HG03378 (cell line): ENCODE measurements around the gene AOPEP.

Experiments used
- ATAC-seq: cut with Tn5 transposase; IDR thresholded peaks from one replicate; pipeline ENCODE4 v1.9.1; 2021; ENCODE audit warnings: mild to moderate bottlenecking, moderate library complexity; ENCODE audit not compliant: unreplicated experiment

Gene AOPEP

DNA sequence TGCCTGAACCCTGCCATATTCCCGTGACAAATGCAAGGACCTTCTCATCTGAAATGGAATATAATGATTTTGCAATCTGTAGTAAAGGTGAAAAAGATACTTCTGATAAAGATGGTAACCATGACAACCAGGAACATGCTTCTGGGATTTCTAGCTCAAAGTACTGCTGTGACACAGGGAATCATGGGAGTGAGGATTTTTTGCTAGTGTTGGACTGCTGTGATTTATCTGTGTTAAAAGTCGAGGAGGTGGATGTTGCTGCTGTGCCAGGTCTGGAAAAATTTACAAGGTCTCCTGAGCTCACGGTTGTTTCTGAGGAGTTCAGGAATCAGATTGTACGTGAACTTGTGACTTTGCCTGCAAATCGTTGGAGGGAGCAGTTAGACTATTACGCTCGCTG lies 33.5 kb downstream of the AOPEP start:
- no peak for ATAC-seq

DNA sequence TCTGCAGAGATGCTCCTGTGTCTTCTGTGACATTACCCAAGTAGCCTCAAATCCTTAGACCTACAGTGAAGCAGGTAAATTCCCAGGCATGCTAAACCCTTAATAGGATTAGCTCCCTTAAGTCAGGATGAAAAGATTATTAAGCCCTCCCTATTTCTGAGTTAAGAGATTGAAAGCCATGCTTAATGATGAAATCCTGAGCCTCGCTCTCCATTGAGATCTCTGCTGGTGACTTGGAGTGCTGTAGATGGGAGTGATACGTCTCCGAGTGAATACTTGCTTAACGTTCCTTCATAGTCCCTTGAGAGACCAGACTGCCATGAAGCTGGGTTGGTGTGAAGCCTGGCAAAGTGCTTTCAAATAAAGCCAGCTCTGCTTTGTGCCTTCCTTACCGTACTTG lies 34.2 kb downstream of the AOPEP start:
- no peak for ATAC-seq

DNA sequence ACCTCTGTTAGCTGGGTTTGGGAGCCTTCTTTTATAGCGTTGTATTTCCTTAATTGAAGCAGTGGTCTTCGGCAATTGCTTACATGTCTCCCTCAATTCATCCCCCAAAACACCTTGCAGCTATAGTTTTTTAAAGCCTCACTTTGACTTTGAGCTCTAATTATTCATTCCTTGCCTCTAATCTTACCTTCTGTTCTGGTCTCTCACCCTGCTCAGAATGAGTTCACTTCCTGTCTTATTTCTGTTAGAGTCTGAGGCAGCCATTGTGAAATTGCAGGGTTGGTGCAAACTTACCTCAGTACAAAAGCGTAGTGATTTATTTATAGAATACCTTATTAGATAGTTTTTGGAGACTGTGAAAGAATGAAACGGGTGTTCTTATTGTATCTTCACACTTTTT lies 35.0 kb downstream of the AOPEP start:
- no peak for ATAC-seq

DNA sequence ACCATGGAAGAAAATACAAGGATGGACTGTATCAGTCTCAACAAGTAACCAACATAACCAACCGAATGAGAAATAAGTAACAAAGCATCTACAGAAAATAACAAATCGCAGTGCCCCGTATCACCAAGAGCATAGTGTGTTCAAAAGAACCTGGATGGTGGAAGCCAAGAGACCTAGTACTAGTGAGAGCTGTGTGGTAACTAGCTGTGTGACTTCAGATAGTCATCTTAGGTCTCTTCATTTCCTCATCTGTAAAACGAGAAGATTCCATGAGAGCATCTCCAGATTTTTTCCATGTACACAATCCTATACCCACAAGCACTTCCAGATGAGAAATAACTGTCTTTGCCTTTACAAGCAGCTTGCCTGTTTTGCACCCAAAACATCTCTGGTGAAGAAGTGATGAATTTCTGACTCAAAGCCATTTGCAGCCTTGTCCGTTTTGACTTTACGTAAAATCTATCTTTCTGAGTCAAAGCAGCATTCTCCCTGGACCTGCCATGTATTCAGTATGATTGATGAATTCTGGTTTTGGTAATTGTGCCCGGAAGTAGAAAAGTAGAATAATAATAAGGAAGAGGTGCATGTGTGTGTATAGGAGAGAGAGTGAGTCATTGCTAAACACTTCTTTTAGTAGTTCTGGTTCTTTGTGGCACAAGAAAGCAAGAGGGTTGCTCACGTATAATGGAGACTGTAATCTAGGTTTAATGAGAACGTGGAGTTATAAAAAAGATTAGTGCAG lies 41.0 kb downstream of the AOPEP start:
- ATAC-seq = no peak

DNA sequence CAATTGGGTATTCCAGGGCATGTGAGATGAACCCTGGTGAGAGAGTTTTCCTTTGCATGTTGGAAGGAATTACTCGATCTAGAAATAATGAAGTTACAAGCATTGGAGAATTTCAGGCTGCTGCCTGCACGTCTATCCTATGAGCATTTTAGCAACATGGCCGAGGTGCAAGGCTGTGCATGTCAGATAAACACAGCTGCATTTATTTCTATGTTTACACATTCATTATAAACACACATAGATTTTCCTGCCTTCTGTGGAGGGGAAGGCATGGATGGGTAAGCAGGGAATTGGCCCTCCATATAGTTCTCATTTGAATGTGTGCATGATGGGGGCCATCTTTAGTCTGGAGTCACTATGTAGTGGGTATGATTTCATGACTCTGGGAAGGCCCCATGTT lies 42.3 kb downstream of the AOPEP start:
- ATAC-seq = no peak

DNA sequence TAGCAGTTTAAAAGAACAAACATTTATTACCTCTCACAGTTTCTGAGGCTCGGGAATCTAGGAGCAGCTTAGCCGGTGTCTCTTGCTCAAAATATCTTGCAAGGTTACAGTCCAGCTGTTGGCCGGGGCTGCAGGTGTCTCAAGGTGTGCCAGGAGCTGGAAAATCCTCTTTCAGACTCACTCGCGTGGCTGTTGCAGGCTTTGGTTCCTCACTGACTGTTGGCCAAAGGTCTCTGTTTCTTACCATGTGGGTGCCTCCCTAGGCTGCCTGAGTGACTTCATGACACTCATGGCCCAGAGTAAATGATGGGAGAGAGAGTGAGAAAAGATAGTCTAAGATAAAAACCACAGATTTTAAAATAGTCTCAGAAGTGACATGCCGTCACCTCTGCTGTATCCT lies 43.8 kb downstream of the AOPEP start:
- ATAC-seq = no peak

DNA sequence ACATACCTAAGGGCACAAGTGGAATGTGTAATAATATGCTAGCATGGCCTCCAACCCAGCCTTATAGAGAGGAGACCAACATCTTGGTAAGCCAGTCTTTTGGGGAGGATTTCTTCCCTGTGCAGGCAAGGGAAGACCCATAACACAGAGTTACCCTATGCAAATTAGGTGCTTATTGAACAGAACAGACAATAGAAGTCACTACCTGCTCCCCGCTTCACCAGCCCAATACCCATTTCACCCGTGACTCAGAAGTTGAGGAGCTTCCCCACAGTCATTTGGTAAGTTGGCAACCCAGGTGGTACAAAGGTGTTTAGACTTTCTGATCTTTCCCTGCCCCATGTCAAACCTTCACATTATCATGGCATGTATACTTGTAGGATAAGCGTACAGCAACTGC lies 44.6 kb downstream of the AOPEP start:
- no peak for ATAC-seq

DNA sequence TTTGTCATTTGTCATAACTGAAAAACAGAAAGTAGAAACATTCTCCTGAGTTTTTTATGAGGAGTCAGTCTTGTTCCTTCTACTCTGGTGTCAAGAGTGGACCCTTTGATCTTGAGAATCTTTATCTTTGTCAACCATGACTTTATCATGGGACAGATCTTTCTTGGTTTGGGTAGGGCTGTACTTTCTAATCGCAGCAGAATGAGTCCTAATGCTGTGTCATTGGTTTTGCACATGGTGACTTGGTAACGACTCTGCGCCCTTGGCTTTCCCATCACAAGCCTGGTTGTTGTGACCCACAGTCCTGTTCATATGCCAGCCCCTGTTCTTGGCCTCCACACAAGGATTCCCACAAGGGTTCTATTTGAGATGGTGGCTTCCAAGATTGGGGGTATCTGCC lies 45.6 kb downstream of the AOPEP start:
- ATAC-seq = no peak

DNA sequence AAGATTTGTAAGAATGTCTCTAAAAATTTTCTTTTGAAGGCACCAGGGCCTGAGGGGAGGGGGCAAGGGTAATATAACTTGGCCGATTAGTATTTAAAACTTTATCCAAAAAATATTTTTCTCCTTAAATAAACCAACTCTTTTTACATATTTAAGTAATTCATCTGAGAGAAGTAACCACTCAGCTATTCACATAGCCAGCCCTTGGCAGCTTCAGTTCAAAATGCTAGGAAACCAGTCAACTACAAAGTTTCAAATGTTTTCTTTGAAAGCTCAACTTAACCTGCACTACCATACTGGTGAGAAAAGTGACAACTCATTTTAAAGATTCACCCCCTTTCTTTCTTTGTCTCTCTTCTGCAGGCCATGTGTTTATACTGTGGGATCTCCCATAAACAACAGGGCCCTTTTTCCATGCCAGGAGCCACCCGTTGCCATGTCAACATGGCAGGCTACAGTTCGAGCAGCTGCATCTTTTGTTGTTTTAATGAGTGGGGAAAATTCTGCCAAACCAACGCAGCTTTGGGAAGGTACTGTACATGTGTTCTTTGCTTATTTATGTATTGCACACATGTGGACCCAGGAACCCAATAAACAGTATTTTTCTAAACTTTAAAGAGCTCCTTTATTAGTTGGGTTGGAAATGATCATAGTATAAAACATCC lies 46.3 kb downstream of the AOPEP start:
- no peak for ATAC-seq

DNA sequence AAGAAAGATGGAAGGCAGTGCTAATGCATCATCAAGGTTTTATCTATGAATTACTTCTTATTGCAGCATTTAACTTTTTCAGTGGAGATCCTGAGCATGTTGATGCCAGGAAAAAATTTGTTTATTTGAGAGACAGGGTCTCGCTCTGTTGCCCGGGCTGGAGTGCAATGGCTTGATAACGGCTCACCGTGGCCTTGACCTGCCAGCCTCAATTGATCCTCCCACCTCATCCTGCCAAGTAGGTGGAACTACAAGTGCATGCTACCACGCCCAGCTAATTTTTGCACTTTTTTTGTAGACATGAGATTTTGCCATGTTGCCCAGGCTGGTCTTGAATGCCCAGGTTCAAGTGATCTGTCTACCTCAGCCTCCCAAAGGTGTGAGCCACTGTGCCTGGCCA lies 47.2 kb downstream of the AOPEP start:
- ATAC-seq = no peak

DNA sequence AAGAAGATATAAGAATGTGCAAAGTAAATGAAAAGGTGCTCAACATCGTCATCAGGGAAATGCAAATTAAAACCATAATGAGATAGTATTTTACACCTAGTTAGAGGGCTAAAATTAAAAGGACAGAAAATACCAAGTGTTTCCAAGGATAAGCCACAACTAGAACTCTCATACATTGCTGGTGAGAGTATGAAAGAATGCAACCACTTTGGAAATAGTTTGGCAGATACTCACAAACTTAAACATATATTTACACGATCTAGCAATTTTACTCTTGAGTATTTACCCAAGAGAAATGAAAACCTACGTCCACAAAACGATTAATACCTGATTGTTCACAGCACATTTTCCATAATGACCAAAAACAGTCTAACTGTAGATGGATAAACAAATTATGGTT lies 51.5 kb downstream of the AOPEP start:
- ATAC-seq = no peak

DNA sequence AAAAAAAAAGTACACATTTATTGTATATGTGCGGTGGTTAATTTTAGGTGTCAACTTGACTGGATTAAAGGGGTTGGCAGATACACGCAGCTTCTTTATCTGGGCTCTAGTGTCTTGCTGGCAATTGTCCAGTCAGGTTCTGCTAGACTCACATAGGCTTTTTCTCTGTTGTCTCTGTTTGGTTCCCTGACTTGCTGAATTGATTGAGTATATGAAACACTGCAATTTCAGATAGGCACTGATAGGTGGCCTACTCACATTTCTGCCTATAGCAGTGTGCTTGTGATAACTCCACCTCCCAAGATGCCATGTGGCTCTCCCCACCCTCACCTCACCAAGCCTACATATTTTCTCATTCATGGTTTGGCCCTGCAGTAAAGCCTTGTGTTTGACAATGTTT lies 52.5 kb downstream of the AOPEP start:
- no peak for ATAC-seq

DNA sequence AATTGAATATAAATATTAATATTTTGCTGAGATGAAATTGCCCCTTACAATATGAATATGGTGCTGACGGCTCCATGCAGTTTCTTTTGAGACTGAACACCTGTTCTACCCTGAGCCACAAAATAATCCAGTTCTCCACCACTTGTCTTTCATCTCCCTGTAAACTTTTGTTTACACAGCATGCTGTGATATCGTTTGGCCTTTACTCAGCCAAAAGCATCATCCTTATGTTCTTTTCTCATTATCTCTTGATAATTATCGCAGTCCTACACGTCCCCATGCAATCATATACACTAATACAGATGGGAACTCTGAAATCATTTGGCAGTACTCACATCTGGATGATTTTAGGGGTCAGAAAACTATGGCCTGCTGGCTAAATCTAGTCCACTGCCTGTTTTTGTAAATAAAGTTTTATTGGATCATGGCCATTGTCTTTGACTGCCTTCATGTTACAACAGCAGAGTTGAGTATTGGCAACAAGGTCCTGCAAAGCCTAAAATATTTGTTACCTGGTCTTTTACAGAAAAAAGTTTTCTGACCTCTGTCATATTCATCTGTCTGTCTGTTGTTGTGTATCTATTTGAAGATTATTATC lies 53.3 kb downstream of the AOPEP start:
- no peak for ATAC-seq

DNA sequence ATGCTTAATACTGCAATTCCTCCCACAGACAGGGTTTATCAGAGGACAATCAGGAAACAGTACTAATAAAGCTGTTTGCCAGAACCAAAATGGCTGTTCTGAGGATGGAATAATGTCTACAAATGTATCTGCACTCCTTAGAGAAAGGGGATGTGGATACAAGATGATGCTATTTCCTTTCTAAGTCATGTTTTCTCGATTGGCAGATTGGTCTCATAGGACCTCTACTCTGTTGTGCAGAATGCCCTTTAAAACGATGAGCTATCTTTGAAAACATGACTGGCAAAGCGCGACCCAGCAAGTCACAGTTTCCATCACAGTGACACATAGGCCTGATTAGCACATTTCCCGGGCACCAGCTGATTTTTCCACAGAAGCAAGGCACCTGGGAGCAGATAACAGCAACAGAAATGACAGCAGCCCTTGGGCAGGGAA lies 54.0 kb downstream of the AOPEP start:
- no peak for ATAC-seq

DNA sequence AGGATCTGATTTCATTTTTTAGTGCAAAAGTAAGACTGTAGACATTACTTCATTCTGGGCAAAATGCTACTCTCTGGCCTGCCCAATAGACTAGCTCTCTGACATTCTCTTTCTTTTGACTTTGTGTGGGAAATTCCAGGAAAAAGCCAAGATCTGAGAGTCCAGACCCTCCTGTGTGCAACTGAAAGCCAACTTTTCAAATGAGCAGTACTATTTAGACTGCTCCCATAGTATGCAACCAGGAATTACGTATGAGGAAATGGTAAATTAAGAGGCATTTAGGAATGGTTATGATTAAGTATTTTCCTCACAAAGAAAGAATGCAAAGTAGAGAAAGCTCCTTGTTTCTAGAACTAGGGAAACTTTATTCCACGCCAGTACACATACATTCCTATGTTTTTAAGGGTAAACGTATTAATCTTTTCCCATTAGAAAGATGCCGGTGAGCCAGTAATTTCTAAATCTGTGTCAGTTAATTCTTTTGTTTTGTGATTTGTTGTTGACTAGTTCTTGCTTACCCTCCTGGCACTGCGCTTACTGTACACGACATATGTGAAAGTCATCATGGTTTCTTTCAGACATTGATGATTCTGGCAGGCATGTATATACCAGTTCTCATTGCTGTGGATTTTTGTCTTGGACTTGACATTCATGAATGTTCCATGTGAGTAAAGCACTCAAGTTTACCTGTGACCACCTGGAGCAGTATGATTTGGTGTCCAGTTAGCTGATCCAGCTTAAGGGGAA lies 56.0 kb downstream of the AOPEP start:
- ATAC-seq = no peak

DNA sequence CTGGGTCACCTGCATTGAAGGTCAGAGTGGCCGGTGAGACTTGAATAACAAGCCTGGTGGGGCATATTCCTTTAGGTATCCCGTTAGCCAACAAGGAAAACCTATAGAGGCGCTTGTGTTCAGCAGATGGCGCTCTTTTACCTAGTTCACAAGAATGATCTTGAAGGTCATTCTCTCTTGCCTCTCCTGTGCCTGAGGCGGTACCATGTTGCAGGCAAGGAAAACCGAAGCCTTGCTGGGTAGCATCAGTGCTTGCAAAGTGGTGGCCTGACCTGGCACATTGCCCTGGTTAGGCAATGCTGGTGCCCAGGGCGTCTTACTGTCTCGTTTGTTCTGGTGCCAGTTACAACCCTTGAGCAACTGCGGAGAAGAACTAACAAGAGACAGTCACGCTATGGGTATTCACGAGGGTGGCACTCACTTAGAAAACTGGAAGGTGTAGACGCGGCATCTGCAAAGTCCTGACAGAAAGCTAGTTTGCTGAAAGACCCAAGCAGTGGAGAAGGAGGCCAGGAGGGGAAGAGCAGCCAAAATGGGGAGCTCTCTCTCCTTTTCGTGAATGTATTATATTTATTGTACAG lies 56.7 kb downstream of the AOPEP start:
- no peak for ATAC-seq

DNA sequence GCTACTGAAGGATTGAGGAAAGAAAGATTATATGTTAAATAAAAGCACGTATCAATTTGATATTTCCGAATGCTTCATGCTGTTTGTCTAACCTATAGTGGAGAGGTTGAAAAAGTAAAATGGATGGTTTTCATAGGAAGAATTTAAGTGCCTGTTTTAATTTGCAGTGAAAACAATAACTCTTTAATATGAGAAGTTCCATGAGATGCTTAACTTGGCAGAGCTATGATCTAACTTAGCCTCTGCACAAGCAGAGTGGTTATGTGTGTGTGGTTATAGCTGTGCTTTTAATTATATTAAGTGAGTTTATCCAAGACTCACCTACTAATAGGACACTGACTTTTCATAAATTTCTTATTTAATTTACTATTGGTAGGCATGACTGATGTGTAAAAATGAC lies 57.4 kb downstream of the AOPEP start:
- ATAC-seq = no peak

DNA sequence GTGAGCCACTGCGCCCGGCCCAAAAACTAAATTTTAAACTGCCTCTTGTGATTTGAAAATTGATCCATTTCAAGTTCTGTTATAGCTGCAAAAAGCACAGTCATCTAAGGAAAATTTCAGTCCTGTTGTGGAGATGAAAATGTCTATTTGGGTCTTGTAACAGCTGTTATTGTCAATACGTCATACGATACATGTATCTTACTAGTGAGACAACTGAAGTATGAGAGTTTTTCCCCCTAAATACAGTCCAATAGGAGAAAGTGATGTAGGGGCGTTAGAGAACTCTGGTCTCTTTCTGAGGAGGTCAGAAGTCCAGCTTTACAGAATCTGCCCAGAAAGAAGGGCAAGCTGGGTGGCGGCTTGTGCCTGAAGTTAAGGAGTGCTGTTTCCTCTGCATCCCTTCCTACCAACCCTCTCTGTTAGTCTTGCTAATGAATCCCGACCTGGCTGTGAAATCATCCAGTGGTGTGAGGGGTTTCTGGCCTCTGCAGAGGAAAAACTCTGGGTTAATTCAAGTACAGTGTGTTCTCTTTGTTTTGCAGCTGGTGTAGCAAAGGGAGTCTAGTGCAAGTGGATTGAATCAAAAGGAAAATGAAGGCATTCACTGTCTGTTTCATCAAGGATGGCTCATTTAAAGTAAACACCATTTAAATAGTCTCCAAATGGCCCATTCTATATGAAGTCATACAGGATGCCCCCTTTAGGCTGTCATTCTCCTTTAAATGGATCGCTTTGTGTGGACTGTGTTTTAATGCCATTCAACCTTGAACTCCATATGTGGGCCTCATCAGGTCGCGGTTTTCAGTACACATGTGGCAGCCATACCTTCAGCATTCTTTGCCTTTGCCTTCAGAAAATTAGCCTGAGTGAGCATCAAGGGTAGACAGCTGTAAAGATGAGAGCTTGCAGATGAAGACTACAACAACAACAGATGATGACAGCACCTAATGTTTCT lies 59.0 kb downstream of the AOPEP start:
- ATAC-seq = no peak

DNA sequence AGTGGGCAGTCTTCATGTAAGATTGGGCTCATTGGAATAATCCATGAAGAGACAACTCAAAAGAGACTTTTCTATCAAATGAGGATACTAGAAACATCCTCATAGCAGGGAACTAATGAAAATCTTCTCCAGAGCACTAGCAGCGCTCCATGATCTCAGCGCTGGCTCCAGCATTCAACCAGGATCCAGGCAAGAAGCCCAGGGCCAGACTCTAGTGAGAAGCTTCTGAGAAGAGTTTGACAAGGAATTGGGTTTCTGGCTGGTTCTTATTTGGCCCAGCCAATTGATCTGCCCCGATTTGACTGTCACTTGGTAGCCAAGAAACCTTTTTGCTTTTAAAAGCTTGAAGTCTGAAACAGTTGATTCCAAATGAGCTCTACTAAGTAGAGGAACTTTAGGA lies 60.1 kb downstream of the AOPEP start:
- ATAC-seq = no peak

DNA sequence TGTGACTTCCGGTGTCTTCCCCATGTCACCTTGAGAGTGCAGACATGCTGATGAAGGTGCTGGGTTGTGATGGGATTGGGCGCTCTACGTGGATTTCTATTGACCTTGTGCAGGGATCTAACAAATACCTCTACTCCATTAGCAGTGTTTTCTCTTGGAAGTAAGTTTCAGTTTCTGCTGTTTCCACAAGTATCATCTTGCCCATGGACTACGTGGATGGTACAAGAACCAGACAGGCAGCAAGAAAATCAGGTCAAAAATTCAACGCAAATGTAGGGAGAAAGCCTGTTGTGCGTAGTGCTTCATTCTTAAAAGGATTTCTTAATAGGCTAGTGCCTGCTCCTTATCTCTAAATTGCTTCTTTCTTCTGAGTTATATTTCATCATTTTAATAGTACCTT lies 60.8 kb downstream of the AOPEP start:
- ATAC-seq = no peak
